Fibroblast of skin of left biceps (primary cell): ENCODE data around the gene ADGRG4.
"Not testable (repeated sequence)": the region's sequence is repeated elsewhere in the genome, so short reads cannot be mapped to it uniquely, and the experiment has no call there.

Source experiments
- DNase-seq, 2 experiments: peaks; one replicate each; pipeline ENCODE4 v3.0.0-alpha.2; 2013; ENCODE audit warnings: low read depth in 2 of 2

Gene ADGRG4

GRCh38 chrX:136380010-136380769 lies 79.4 kb downstream of the ADGRG4 start:
- DNase-seq = no peak

GRCh38 chrX:136386173-136386572 lies 85.4 kb downstream of the ADGRG4 start:
- DNase-seq = no peak

- no peak for DNase-seq
Measured at GRCh38 chrX:136386826-136387225, 86.1 kb downstream of the ADGRG4 start.

- DNase-seq = no peak
Measured at GRCh38 chrX:136387951-136388502, 87.3 kb downstream of the ADGRG4 start.

GRCh38 chrX:136390921-136391320 lies 90.2 kb downstream of the ADGRG4 start:
- no peak for DNase-seq

- no peak for DNase-seq
Measured at GRCh38 chrX:136395271-136395670, 94.5 kb downstream of the ADGRG4 start.

GRCh38 chrX:136397001-136397400 lies 96.2 kb downstream of the ADGRG4 start:
- no peak for DNase-seq

GRCh38 chrX:136405126-136405525 lies 104.4 kb downstream of the ADGRG4 start:
- no peak for DNase-seq

- no peak for DNase-seq
Measured at GRCh38 chrX:136417806-136418205, 117.0 kb downstream of the ADGRG4 start.

GRCh38 chrX:136421338-136421737 lies 120.6 kb downstream of the ADGRG4 start:
- DNase-seq = no peak

GRCh38 chrX:136423724-136424123 lies 123.0 kb downstream of the ADGRG4 start:
- no peak for DNase-seq

GRCh38 chrX:136425996-136426395 lies 125.2 kb downstream of the ADGRG4 start:
- DNase-seq = no peak

- no peak for DNase-seq
Measured at GRCh38 chrX:136431625-136432024, 130.9 kb downstream of the ADGRG4 start.

- no peak for DNase-seq
Measured at GRCh38 chrX:136437774-136438173, 137.0 kb downstream of the ADGRG4 start.

- DNase-seq = no peak
Measured at GRCh38 chrX:136438192-136438591, 137.4 kb downstream of the ADGRG4 start.

GRCh38 chrX:136445674-136446073 lies 144.9 kb downstream of the ADGRG4 start:
- DNase-seq = not testable (repeated sequence)

- no peak for DNase-seq
Measured at GRCh38 chrX:136446208-136446607, 145.4 kb downstream of the ADGRG4 start.

GRCh38 chrX:136447308-136447707 lies 146.5 kb downstream of the ADGRG4 start:
- DNase-seq = no peak

- no peak for DNase-seq
Measured at GRCh38 chrX:136447968-136448367, 147.2 kb downstream of the ADGRG4 start.

- no peak for DNase-seq
Measured at GRCh38 chrX:136450050-136450830, 149.5 kb downstream of the ADGRG4 start.

GRCh38 chrX:136452614-136453013 lies 151.9 kb downstream of the ADGRG4 start:
- DNase-seq = no peak

- no peak for DNase-seq
Measured at GRCh38 chrX:136453114-136453513, 152.4 kb downstream of the ADGRG4 start.

- no peak for DNase-seq
Measured at GRCh38 chrX:136453771-136454170, 153.0 kb downstream of the ADGRG4 start.
